GM12873 (cell line): Measurements from ENCODE around the gene SMIM23.

Experiments
- TF ChIP-seq, protein P1 (sequence below): IDR thresholded peaks from 2 replicates; pipeline ENCODE4 v1.5.1; 2012; ENCODE audit warnings: low read depth, mild to moderate bottlenecking, moderate library complexity, low read length, control low read depth; ENCODE audit not compliant: insufficient read depth; ENCODE audit errors: missing control alignments

The SMIM23 gene

DNA sequence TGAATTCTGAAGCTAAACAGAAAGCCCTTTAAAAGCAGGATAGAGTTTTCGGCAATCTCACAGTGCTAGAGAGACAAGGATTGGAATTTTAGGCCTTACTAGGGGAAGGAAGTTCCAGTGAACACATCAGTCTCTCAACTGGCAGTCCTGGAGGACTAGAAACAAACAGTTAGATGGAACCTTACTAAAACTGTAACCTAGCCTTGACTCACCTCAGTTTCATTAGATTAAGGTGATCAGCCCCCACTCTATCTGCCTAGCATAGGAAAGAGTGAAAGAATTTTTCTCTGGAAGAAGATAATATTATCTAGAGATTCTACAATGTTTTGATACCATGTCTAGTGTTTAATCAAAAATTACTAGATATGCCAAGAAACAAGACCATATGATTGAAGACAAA is 25.8 kb upstream of the SMIM23 start:
- TF ChIP-seq, protein P1, sequence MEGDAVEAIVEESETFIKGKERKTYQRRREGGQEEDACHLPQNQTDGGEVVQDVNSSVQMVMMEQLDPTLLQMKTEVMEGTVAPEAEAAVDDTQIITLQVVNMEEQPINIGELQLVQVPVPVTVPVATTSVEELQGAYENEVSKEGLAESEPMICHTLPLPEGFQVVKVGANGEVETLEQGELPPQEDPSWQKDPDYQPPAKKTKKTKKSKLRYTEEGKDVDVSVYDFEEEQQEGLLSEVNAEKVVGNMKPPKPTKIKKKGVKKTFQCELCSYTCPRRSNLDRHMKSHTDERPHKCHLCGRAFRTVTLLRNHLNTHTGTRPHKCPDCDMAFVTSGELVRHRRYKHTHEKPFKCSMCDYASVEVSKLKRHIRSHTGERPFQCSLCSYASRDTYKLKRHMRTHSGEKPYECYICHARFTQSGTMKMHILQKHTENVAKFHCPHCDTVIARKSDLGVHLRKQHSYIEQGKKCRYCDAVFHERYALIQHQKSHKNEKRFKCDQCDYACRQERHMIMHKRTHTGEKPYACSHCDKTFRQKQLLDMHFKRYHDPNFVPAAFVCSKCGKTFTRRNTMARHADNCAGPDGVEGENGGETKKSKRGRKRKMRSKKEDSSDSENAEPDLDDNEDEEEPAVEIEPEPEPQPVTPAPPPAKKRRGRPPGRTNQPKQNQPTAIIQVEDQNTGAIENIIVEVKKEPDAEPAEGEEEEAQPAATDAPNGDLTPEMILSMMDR, result no peak

DNA sequence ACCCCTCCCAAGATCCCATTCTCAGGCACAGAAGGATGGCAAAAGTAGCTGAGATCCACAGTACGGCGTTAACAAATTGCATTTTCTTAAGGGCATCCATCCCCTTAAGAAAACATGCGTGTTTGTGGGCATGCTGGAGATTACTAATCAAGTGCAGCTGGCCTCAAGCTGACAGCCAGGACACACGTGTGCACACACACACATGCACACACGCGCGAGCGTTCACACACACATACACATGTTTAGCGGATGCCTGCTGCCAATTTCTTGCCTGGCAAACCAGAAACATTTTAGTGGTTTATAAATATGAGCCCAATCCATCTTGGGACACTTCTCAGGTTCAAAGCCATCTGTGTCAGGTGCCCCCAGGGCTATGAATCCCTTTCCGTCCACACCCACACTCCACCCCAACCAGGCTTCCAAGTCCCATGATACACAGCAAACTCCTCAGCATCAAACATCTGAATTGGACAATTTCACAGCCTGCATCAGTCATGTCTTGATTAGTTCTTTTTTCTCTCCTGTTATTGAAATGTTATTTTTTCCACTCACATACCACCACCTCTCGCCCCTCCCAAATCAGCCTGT is 23.5 kb upstream of the SMIM23 start:
- TF ChIP-seq, protein P1, result no peak

DNA sequence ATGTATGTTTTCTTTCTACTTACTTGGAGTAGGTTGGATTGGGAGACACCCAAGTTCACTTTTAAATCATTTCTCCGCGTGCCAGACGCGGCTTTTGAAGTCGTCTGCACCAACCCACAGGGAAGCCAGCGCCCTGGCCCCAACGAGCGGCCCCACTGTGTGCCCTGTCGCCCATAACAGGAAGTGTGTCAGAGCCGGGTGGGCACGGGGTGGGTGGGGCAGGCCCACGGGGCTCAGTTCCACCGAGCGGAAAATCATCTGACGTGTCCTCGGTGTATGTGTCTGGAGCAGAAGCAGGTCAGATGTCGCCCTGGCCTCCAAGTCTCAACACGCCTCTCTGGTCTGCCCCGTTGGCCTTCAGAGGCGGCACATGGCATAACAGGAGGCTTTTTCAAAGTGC is 22.7 kb upstream of the SMIM23 start:
- TF ChIP-seq, protein P1, result no peak

DNA sequence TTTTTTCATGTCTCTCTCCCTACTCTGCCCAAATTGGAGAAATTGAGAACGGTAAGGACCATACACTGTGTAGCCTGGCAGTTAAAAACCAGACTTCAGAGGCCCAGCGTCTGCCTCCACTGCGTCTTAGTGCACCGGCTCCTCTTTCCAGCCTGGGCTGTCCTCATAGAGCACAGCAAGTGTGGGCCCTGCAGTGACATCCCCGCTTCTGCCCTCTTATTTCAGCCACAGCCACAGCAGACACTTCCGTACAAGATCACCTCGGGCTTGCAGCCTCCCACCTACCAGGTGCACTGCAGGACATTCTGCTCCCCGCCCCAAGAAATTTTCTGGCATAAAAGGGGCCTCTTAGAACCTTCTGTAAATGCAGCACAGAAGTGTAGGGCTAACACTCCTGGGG is 21.4 kb upstream of the SMIM23 start:
- TF ChIP-seq, protein P1, result no peak

DNA sequence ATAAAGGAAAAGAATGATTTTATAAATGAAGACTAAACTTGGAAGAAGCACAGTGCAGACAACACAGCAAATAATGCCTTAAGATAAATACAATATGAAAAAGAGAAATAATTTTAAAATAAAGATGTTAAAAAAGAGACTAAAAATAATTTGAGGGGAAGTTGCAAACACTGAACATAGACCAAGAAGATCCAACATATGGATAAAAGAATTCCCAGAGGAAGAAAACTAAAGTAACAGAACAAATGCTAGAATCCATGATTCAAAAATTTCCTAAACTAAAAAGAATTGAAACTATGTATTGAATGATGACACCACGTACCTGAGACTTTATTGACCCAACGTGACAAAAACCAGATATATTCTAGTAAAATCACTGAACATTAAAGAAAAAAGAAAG is 18.7 kb upstream of the SMIM23 start:
- TF ChIP-seq, protein P1, result no peak

DNA sequence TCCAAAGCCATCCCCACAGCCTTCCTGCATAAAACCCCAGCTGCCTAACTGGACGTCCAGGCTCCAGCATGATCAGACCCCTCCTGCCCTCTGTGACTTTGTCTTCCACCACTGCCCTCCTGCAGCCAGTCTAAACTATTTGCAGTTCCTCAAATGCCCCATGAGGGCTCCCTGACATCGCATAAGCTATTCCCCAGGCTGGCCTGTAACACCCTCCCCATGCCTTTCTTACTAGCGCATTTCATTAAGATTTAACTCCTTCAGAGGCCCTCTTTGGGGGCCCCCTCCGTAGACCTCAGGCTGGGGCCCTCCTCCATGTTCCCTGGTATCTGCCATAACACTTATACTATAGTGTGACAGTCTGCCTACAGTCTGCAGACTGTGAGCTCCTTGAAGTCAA is 15.5 kb upstream of the SMIM23 start:
- TF ChIP-seq, protein P1, result no peak

DNA sequence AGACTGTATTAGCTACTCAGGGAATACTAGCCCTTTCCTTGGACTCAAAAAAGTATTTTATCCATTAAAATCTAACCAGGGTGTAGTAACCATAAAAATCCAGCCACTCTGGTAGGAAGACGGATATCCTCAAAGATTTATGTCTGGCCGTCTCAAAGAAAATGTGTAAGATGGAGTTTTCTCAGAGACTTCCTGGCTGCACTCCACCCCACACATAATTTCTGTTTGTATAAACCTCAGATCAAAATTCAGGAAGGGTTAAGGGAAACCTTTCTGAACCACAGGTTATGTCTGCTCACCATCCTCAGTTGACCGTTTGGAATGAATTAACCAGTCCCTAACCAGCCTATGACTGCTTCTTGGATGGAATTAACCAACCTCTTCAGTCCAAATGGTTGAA is 13.8 kb upstream of the SMIM23 start:
- TF ChIP-seq, protein P1, result no peak
